Neural progenitor cell (in vitro differentiated cells): Measurements from ENCODE around the gene NDUFS2.

Source experiments
- EZH2 ChIP-seq: fragments of 200-600 bp; sonication (generic); IDR thresholded peaks from 2 replicates; pipeline ENCODE4 v1.6.1; 2017; ENCODE audit warnings: antibody characterized with exemption, mild to moderate bottlenecking, moderate library complexity
- EZH2phosphoT487 ChIP-seq: fragments of 200-600 bp; sonication (generic); IDR thresholded peaks from 2 replicates; pipeline ENCODE4 v1.6.1; 2017; ENCODE audit warnings: antibody characterized with exemption
- TF ChIP-seq, protein P1 (sequence below): fragments of 200-600 bp; sonication (generic); IDR thresholded peaks from 2 replicates; pipeline ENCODE4 v1.5.1; 2017; ENCODE audit warnings: antibody characterized with exemption, mild to moderate bottlenecking

DNA sequence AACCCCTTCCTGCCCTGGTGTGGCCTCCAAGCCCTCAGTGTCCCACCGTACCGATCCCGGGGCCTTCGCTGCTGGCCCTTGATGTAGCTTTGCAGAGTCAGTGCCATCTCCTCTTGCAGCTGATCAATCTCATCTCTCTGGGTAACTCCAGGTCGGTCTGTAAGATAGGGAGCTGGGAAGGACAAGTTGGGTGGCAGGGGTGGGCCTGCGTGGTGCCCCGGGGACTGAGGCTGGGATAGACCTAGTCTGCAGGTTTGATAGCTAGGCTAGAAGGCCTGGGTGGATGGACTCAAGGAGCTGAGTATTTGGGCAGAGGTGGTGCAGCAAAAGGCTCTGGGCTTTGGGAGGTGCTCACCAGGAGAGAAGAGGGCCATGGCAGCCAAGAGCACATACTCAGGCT is 28.6 kb downstream of the NDUFS2 start:
- TF ChIP-seq, protein P1, sequence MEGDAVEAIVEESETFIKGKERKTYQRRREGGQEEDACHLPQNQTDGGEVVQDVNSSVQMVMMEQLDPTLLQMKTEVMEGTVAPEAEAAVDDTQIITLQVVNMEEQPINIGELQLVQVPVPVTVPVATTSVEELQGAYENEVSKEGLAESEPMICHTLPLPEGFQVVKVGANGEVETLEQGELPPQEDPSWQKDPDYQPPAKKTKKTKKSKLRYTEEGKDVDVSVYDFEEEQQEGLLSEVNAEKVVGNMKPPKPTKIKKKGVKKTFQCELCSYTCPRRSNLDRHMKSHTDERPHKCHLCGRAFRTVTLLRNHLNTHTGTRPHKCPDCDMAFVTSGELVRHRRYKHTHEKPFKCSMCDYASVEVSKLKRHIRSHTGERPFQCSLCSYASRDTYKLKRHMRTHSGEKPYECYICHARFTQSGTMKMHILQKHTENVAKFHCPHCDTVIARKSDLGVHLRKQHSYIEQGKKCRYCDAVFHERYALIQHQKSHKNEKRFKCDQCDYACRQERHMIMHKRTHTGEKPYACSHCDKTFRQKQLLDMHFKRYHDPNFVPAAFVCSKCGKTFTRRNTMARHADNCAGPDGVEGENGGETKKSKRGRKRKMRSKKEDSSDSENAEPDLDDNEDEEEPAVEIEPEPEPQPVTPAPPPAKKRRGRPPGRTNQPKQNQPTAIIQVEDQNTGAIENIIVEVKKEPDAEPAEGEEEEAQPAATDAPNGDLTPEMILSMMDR, result no peak
- TF ChIP-seq EZH2phosphoT487, result no peak
- TF ChIP-seq EZH2, result no peak
